ENCODE measurements around the gene TBL1Y. TPM values are rescaled to one million over a fixed set of nuclear protein-coding genes. Genes with fewer than 3 reads are reported as not detected.
"Not testable (repeated sequence)": the region's sequence is repeated elsewhere in the genome, so short reads cannot be mapped to it uniquely, and the experiment has no call there.

The TBL1Y gene
- total RNA-seq, result under 1 TPM; 0.16 to 0.18 TPM

DNA sequence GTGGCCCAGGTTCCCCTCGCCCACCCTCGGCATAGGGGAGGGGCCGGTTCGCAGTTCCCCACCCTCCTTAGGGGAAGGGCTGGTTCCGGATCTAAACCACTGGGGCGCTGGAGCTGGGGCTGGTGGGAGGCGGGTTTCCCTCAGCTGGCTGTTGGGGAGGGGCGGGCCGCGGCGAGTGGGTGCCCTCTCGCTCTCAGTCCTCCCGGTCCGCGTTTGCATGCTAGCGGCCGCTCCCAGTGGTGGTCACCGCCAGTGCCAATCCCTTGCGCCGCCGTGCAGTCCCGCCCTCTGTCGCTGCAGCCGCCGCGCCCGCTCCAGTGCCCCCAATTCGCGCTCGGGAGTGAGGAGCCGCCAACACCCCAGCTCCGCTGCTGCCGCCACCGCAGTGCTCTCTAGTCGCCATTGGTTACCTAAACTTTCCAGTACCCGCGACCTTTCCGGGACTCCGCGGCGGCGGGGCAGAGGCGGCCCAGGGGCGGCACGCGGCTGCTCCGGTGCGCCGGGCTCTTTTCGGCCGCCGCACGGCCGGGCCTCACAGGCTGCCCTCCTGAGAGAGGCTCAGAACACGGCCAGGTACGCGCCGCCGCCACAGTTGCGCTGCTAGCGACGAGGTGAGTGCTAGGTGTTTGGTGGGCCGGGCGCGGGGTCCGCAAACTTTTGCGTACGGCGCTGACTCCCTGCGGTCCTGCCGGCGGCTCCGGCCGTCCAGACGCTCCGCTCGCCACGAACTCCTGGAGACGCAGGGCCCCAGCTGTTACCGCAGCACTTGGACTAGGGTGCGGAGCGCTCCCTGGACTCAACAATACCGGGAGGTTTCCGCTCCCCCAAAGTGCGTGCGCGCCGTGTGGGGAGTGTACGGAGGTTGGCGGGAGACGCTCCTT, at the start of gene TBL1Y:
Gene TBL1Y (plus strand): TSS at position 326 of the 881 bp plus-strand sequence. CDS start 114,388 bp downstream, outside the sequence.
- H3K36me3 Mint-ChIP-seq (ENCODE audit: low read depth), result no peaks in the 10 kb centered on the region
- CTCF ChIA-PET, result no interaction called here
- no peak within 1 kb of the TSS for H3K27ac Mint-ChIP-seq
- H3K27me3 Mint-ChIP-seq (ENCODE audit: low read depth), result peaks cover 28% of the 10 kb centered on the region
- DNase-seq, result no peak
- H3K9me3 Mint-ChIP-seq (ENCODE audit: insufficient read depth), result no peaks in the 10 kb centered on the region
- H3K4me1 Mint-ChIP-seq (ENCODE audit: low read depth), result peaks cover 3% of the 10 kb centered on the region
- H3K4me3 Mint-ChIP-seq, result peak within 1 kb of the TSS; percentile 18
- peak; percentile 23 for ATAC-seq
- POLR2A ChIA-PET, result no interaction called here

DNA sequence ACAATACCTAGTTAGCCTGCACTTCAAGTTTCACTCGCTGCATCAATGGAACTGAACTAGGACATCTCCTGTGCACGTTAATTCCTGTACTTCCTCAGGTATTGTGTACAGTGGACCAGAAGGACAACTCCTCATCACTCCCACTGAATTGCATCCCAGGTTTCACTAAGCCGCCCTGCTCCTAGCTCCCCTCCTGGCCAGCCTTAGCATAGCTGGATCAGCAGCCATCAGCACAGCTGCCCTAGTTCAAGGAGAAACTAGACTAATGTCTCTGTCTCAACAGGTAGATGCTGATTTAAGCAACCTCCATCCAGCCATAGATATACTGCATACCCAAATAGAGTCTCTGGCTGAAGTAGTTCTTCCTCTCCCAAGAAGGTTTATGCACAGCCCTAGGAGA, 16.0 kb upstream of the TBL1Y start:
- ChIA-PET CTCF (no interaction called here), POLR2A (no interaction called here)
- ATAC-seq (no peak), DNase-seq (no peak)
- H3K36me3 Mint-ChIP-seq (ENCODE audit: low read depth), result no peaks in the 10 kb centered on the region
- H3K9me3 Mint-ChIP-seq (ENCODE audit: insufficient read depth), result no peaks in the 10 kb centered on the region
- H3K4me3 Mint-ChIP-seq, result no peak overlapping the region
- no peaks in the 10 kb centered on the region for H3K27me3 Mint-ChIP-seq (ENCODE audit: low read depth)
- H3K27ac Mint-ChIP-seq, result no peak overlapping the region
- H3K4me1 Mint-ChIP-seq (ENCODE audit: low read depth), result no peaks in the 10 kb centered on the region

DNA sequence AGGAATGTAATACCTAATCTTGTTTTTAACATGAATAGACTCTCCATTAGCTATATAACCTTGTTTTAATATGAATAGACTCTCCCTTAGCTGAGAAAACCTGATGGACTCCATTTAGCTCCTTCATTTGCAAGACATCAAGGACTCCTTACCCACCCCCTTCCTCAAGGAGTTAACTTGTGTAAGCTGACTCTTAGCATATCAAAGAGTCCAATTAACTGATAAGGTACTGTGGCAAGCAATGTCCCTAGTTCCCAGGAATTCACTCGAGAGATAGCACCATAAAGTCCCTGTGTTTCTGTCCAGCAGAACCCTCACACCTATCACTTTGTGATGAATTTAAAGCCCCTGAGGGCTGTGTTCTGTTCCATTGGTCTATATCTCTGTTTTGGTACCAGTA, 15.3 kb upstream of the TBL1Y start:
- ATAC-seq (no peak), DNase-seq (no peak)
- H3K4me3 Mint-ChIP-seq, result no peak overlapping the region
- H3K36me3 Mint-ChIP-seq (ENCODE audit: low read depth), result no peaks in the 10 kb centered on the region
- ChIA-PET CTCF (no interaction called here), POLR2A (no interaction called here)
- H3K27me3 Mint-ChIP-seq (ENCODE audit: low read depth), result no peaks in the 10 kb centered on the region
- H3K27ac Mint-ChIP-seq, result no peak overlapping the region
- H3K4me1 Mint-ChIP-seq (ENCODE audit: low read depth), result no peaks in the 10 kb centered on the region
- no peaks in the 10 kb centered on the region for H3K9me3 Mint-ChIP-seq (ENCODE audit: insufficient read depth)

DNA sequence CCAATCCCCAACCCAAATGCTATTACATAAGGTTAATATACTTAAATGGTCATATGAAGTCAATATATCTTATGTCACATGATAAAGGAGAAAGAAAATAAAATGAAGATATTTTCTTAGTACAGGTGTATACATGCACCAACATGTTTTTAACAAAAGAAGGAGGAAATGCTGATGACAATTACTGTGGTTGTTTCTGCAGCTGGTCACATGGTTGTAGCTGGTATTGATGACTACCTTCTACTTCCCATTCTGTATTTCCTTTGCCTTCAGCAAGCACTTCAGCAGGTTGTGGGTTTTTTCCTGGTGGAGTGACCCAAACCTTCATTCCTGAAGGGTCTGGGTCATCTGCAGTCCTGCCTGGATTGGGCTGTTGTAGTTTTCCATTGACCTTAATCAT, 8.4 kb upstream of the TBL1Y start:
- CTCF ChIA-PET; H3K4me3 Mint-ChIP-seq; H3K36me3 Mint-ChIP-seq (ENCODE audit: low read depth): not testable (repeated sequence)

DNA sequence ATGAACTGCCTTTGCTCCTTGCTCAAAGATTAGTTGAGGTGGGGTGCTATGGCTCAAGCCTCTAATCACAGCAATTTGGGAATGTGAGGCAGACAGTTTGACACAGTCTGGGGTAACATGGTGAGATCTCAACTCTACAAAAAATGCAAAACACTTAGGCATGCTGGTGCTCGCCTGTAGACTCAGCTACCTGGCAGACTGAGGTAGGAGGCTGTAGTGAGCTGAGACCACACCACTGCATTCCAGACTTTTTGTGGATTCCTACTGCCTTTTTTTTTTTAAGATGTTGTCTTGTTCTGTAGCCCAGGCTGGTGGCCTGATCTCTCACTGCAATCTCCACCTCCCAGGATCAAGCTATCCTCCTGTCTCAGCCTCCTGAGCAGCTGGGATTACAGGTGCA, 2.9 kb upstream of the TBL1Y start:
- H3K4me3 Mint-ChIP-seq, result no peak overlapping the region
- ATAC-seq (no peak), DNase-seq (no peak)
- peaks cover 23% of the 10 kb centered on the region for H3K27me3 Mint-ChIP-seq (ENCODE audit: low read depth)
- ChIA-PET CTCF (no interaction called here), POLR2A (no interaction called here)
- H3K36me3 Mint-ChIP-seq (ENCODE audit: low read depth), result no peaks in the 10 kb centered on the region
- no peaks in the 10 kb centered on the region for H3K9me3 Mint-ChIP-seq (ENCODE audit: insufficient read depth)
- no peak overlapping the region for H3K27ac Mint-ChIP-seq
- H3K4me1 Mint-ChIP-seq (ENCODE audit: low read depth), result peaks cover 3% of the 10 kb centered on the region

More for the DNA sequence above, 8.4 kb upstream of the TBL1Y start:
- H3K27ac Mint-ChIP-seq; POLR2A ChIA-PET; H3K4me1 Mint-ChIP-seq (ENCODE audit: low read depth); ATAC-seq; H3K27me3 Mint-ChIP-seq (ENCODE audit: low read depth); DNase-seq; H3K9me3 Mint-ChIP-seq (ENCODE audit: insufficient read depth): not testable (repeated sequence)

DNA sequence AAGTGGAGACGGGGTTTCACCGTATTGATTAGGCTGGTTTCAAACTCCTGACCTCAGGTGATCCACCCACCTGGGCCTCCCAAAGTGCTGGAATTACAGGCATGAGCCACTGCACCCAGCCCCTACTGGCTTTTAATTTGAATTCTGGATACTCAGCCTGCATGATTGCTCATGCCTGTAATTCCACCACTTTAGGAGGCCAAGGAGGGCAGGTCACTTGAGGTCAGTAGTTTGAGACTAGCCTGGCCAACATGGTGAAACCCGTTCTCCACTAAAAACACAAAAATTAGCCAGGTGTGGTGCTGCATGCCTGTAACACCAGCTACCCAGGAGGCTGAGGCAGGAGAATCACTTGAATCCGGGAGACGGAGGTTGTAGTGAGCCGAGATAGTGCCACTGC, 2.5 kb upstream of the TBL1Y start:
- POLR2A ChIA-PET, ATAC-seq, DNase-seq: not testable (repeated sequence)

DNA sequence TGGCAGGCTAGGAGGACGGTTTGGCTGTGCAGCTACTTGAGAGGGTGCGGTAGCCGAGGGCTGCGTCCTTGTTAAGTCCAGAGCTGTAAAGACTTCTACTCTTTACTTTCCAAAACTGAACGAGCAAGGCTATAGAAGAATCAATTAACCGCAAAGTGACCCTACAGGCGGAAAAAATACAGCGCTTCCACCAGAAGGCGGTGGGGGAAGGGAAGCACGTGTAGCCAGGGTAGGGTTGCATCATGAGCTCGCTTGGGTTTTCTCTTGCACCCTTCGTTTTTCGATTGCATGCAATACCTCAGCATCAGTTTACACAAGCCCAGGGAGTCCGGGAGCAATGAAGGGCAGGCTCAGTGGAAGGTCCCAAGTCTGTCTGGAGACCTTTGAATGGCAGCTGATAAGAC, 1.4 kb upstream of the TBL1Y start:
- no peak overlapping the region for H3K4me3 Mint-ChIP-seq
- H3K4me1 Mint-ChIP-seq (ENCODE audit: low read depth), result peaks cover 3% of the 10 kb centered on the region
- H3K9me3 Mint-ChIP-seq (ENCODE audit: insufficient read depth), result no peaks in the 10 kb centered on the region
- ATAC-seq (no peak), DNase-seq (peak; percentile 18)
- H3K27me3 Mint-ChIP-seq (ENCODE audit: low read depth), result peaks cover 28% of the 10 kb centered on the region
- ChIA-PET CTCF (no interaction called here), POLR2A (interaction anchor here (0.6 kb wide), 1 partner anchor 120 kb away, joined by 3 read pairs; no protein-coding TSS in a partner anchor)
- H3K27ac Mint-ChIP-seq, result no peak overlapping the region
- no peaks in the 10 kb centered on the region for H3K36me3 Mint-ChIP-seq (ENCODE audit: low read depth)

More for the DNA sequence above, 2.5 kb upstream of the TBL1Y start:
- H3K27me3 Mint-ChIP-seq (ENCODE audit: low read depth), result peaks cover 26% of the 10 kb centered on the region
- H3K27ac Mint-ChIP-seq; H3K36me3 Mint-ChIP-seq (ENCODE audit: low read depth); H3K4me3 Mint-ChIP-seq; CTCF ChIA-PET; H3K9me3 Mint-ChIP-seq (ENCODE audit: insufficient read depth); H3K4me1 Mint-ChIP-seq (ENCODE audit: low read depth): not testable (repeated sequence)

DNA sequence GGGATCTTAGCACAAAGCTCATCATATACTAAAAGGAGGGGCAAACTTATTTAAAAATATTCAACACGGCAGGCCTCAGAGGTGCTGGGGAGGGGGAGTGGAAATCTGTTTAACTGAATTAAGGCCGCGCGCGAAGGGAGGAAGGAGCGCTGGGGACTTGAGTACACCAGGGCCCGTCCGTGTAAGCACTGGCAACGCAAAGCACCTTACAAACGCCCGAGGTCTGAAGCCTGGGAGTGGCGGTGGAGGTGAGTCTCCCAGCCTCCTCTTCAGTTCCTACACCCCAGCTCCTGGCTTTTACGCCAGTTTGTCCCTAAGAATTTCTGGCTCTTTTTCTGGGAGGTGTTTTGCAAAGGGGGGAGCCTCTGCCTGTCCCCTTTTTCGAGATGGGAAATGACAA, 641 bp upstream of the TBL1Y start:
- Mint-ChIP-seq H3K27me3 (ENCODE audit: low read depth) (peaks cover 28% of the 10 kb centered on the region), H3K4me1 (ENCODE audit: low read depth) (peaks cover 3% of the 10 kb centered on the region), H3K4me3 (peak overlapping the region; percentile 18), H3K9me3 (ENCODE audit: insufficient read depth) (no peaks in the 10 kb centered on the region), H3K27ac (no peak overlapping the region), H3K36me3 (ENCODE audit: low read depth) (no peaks in the 10 kb centered on the region)
- POLR2A ChIA-PET, result interaction anchor here (0.6 kb wide), 1 partner anchor 120 kb away, joined by 3 read pairs; no protein-coding TSS in a partner anchor
- DNase-seq, result no peak
- no peak for ATAC-seq
- CTCF ChIA-PET, result no interaction called here

DNA sequence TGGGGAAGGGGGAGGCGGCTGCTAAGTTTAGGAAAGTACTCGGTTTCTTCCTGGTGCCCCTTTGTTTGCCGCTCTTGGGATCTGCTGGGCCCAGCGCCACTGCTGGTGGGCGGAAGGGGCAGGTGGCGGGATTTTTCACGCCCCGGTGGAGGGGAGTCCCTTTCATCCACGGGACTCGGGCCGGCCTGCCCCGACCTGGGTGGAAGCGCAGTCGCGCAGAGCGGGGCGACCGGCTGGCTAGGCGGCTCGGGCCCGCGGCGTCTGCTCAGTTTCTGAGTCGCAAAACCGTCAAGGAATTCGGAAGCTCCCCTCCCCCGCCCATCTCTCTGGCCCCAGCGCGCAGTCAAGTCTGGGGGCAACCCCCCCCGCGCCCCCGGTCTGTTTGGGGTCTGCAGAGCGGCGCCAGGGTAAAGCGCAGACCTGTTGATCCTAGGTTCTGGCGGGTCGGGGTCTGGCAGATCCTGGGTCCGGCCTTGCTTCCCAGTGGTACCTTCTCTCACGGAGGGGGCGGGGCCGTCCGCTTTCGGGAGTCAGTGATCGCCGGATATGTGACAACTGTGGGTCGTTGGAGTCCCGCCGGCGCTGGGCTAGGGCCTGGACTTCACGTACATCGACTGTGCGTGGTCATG, 870 bp downstream of the TBL1Y start, which contains the start of gene AMELY:
Gene AMELY (minus strand): TSS at position 500 of the 629 bp plus-strand sequence. CDS start 39,144 bp downstream, outside the sequence.
- Mint-ChIP-seq H3K9me3 (ENCODE audit: insufficient read depth) (no peaks in the 10 kb centered on the region), H3K4me1 (ENCODE audit: low read depth) (peaks cover 3% of the 10 kb centered on the region), H3K27me3 (ENCODE audit: low read depth) (peaks cover 28% of the 10 kb centered on the region), H3K27ac (no peak within 1 kb of the TSS), H3K36me3 (ENCODE audit: low read depth) (no peaks in the 10 kb centered on the region), H3K4me3 (no peak within 1 kb of the TSS)
- POLR2A ChIA-PET, result no interaction called here
- DNase-seq (no peak), ATAC-seq (no peak)
- CTCF ChIA-PET, result no interaction called here

DNA sequence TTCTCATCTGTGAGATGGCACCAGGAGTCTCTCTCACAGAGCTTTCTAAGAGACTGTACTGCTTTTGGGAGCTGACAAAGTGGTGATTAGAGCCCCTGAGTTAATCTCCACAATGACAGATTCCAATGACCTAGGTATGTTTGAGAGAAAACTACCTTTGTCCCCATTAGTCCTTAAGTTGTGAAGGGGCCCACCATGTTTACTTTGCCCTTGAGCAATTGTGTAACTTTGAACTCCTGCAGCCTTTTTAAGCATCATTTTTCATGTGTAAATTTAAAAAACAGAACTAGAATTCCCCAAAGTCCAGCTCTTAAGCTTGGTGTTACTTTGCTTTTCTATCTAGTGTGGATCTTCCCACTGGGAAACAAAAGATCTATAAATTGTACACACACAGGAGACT, 2.9 kb downstream of the TBL1Y start:
- Mint-ChIP-seq H3K4me1 (ENCODE audit: low read depth) (peaks cover 3% of the 10 kb centered on the region), H3K36me3 (ENCODE audit: low read depth) (no peaks in the 10 kb centered on the region), H3K9me3 (ENCODE audit: insufficient read depth) (no peaks in the 10 kb centered on the region), H3K4me3 (no peak overlapping the region), H3K27me3 (ENCODE audit: low read depth) (peaks cover 27% of the 10 kb centered on the region), H3K27ac (no peak overlapping the region)
- no peak for ATAC-seq
- DNase-seq, result no peak
- ChIA-PET CTCF (no interaction called here), POLR2A (no interaction called here)

DNA sequence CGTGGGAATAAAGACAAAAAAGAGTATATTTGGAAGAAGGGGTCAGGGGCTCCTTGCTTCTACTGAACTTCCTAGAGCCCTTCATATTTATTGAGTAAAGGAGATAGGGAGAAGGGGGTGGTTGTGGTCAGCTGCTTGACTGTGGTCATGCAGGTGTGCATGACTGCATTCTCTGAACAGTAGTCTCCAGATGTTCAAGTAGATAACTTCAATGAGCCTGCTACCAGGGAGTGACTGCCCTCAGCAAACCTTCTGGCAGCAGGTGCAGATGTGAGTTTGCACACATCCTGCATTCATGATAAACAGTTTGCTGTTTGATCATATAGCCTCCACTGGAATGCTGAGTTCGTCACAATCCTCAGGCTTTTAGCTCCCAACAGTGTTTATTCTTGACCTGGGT, 10.6 kb downstream of the TBL1Y start:
- Mint-ChIP-seq H3K27ac (no peak overlapping the region), H3K4me3 (no peak overlapping the region), H3K36me3 (ENCODE audit: low read depth) (no peaks in the 10 kb centered on the region), H3K27me3 (ENCODE audit: low read depth) (no peaks in the 10 kb centered on the region), H3K9me3 (ENCODE audit: insufficient read depth) (no peaks in the 10 kb centered on the region), H3K4me1 (ENCODE audit: low read depth) (no peaks in the 10 kb centered on the region)
- ChIA-PET CTCF (no interaction called here), POLR2A (no interaction called here)
- no peak for DNase-seq
- ATAC-seq, result no peak

DNA sequence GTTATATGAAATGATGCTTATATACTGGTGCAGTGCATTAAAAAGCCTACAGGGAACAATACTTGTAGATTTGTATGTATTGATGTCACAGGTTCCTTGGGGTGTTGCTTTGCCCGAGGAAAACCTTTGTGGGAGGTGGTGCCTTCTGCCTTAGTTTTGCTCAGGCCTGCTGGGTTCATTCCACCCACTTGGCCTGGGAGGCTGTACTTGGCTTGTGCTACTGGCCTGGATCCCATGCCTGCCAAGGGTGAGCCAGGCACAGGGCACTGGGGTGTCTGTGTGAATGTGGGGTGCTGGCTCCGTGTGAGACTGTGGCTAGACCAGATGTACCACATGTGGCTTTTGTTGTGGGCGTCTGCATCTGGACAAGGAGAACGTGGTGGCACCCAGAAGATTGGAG, 17.8 kb downstream of the TBL1Y start:
- ChIA-PET POLR2A (no interaction called here), CTCF (no interaction called here)
- DNase-seq (no peak), ATAC-seq (no peak)
- no peaks in the 10 kb centered on the region for H3K9me3 Mint-ChIP-seq (ENCODE audit: insufficient read depth)
- H3K4me1 Mint-ChIP-seq (ENCODE audit: low read depth), result no peaks in the 10 kb centered on the region
- H3K4me3 Mint-ChIP-seq, result no peak overlapping the region
- no peak overlapping the region for H3K27ac Mint-ChIP-seq
- H3K27me3 Mint-ChIP-seq (ENCODE audit: low read depth), result no peaks in the 10 kb centered on the region
- no peaks in the 10 kb centered on the region for H3K36me3 Mint-ChIP-seq (ENCODE audit: low read depth)
